Tibial nerve (tissue), 4 donors: ENCODE measurements around the gene ZCWPW2. TPM values are rescaled to one million over a fixed set of nuclear protein-coding genes. Genes with fewer than 3 reads are reported as not detected.
A peak's percentile ranks its signal among the peaks of the same experiment; 100 is the strongest.

Experiments
- DNase-seq, 2 donors: peaks; one replicate each; pipeline ENCODE4 v3.0.0-alpha.2; 2019; ENCODE audit warnings: low spot score in 2 of 2
- H3K27ac ChIP-seq, 4 donors: fragments of 200-600 bp; sonication (generic) in 3 of 4; one replicate each; pipeline ENCODE4 v1.5.1; 2017 to 2019; ENCODE audit warnings: mild to moderate bottlenecking in 1 of 4
- H3K27me3 ChIP-seq, 2 donors: fragments of 200-600 bp; sonication (generic) in 1 of 2; one replicate each; pipeline versions ENCODE4 v1.5.1 to v1.6.0; 2017 to 2019
- H3K36me3 ChIP-seq, 3 donors: fragments of 200-600 bp; sonication (generic); one replicate each; pipeline ENCODE4 v1.5.1; 2018 to 2019
- H3K4me1 ChIP-seq, 4 donors: fragments of 200-600 bp; sonication (generic) in 3 of 4; one replicate each; pipeline ENCODE4 v1.5.1; 2017 to 2019
- H3K4me3 ChIP-seq, 4 donors: fragments of 200-600 bp; sonication (generic) in 3 of 4; one replicate each; pipeline ENCODE4 v1.5.1; 2017 to 2019; ENCODE audit warnings: mild to moderate bottlenecking in 1 of 4, moderate library complexity in 1 of 4
- H3K9me3 ChIP-seq, 4 donors: fragments of 200-600 bp; sonication (generic) in 3 of 4; one replicate each; pipeline ENCODE4 v1.5.1; 2017 to 2019
- EP300 ChIP-seq, 2 donors: sonication (generic); formaldehyde crosslinking; IDR thresholded peaks; one replicate each; pipeline ENCODE4 v1.6.1; 2017; ENCODE audit warnings: antibody characterized with exemption in 2 of 2, mild to moderate bottlenecking in 1 of 2
- POLR2A ChIP-seq, 2 donors: fragments of 450-650 bp; IDR thresholded peaks; one replicate each; pipeline ENCODE4 v1.6.1; 2017; ENCODE audit warnings: antibody characterized with exemption in 2 of 2, mild to moderate bottlenecking in 2 of 2, moderate library complexity in 2 of 2
- WGBS, 2 donors: methylation state at CpG; one replicate each; pipeline ENCODE4 v1.1.5; 2018; 5-methylcytosine and 5-hydroxymethylcytosine counted together
- total RNA-seq, 4 donors: library from RNA; depleted of rRNA; stranded (reverse); fragments of >200 nt; gene quantifications; one replicate each; pipeline ENCODE4 v1.1.0, GENCODE V29; 2016
- TF ChIP-seq, protein P1 (sequence below), 5 experiments: fragments of 200-600 bp in 3 of 5; fragments of 450-650 bp in 2 of 5; sonication (generic) in 3 of 5; IDR thresholded peaks; one replicate each; pipeline ENCODE4 v1.5.1; 2016 to 2019; ENCODE audit warnings: antibody characterized with exemption in 5 of 5, mild to moderate bottlenecking in 3 of 5, moderate library complexity in 2 of 5

ZCWPW2 gene
- total RNA-seq, 4 donors from 2014 or later: 0.39 to 2.7 (median 0.89) TPM

DNA sequence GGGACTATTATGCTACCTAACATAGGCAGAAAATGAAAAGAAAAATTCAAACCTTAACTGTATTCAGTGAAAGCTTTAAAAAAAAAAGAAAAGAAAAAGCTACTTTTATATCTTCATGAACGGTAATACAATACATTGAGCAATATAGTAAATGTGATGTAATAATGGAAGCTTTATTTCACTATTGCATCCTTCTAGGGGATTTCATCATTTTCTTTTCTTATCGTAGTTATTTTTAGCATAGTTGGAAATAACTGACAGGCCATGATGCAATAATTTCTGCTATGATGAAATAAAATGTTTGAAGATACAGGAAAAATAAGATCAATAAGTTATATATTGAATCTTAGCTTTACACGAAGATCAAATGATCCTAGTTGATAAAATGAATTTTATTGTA, 40.3 kb upstream of the ZCWPW2 start:
- WGBS, 2 donors: 66 to 80% methylated on average over 3 of the region's 3 CpGs
- Histone ChIP-seq H3K4me3 (no peak overlapping the region), H3K9me3 (no peaks in the 10 kb centered on the region), H3K36me3 (no peaks in the 10 kb centered on the region), H3K27me3 (no peaks in the 10 kb centered on the region), H3K4me1 (no peaks in the 10 kb centered on the region), H3K27ac (no peak overlapping the region)
- TF ChIP-seq, protein P1, sequence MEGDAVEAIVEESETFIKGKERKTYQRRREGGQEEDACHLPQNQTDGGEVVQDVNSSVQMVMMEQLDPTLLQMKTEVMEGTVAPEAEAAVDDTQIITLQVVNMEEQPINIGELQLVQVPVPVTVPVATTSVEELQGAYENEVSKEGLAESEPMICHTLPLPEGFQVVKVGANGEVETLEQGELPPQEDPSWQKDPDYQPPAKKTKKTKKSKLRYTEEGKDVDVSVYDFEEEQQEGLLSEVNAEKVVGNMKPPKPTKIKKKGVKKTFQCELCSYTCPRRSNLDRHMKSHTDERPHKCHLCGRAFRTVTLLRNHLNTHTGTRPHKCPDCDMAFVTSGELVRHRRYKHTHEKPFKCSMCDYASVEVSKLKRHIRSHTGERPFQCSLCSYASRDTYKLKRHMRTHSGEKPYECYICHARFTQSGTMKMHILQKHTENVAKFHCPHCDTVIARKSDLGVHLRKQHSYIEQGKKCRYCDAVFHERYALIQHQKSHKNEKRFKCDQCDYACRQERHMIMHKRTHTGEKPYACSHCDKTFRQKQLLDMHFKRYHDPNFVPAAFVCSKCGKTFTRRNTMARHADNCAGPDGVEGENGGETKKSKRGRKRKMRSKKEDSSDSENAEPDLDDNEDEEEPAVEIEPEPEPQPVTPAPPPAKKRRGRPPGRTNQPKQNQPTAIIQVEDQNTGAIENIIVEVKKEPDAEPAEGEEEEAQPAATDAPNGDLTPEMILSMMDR (IDR thresholded peaks at IDR 0.05): no peak
- TF ChIP-seq EP300 (IDR thresholded peaks at IDR 0.05): no peak
- TF ChIP-seq POLR2A (IDR thresholded peaks at IDR 0.05): no peak
- no peak for DNase-seq

- Histone ChIP-seq H3K27me3 (no peaks in the 10 kb centered on the region), H3K27ac (no peak overlapping the region), H3K9me3 (no peaks in the 10 kb centered on the region), H3K4me1 (no peaks in the 10 kb centered on the region), H3K4me3 (no peak overlapping the region), H3K36me3 (no peaks in the 10 kb centered on the region)
- DNase-seq: no peak
- 89 to 96% methylated on average over 1 of the region's 1 CpG for whole genome bisulfite sequencing, 2 donors
- TF ChIP-seq EP300 (IDR thresholded peaks at IDR 0.05): no peak
- TF ChIP-seq POLR2A (IDR thresholded peaks at IDR 0.05): no peak
- TF ChIP-seq, protein P1 (IDR thresholded peaks at IDR 0.05): no peak
These were observed 32.8 kb upstream of the ZCWPW2 start for GRCh38 chr3:28315711-28316110.

GRCh38 chr3:28316226-28316625, 32.3 kb upstream of the ZCWPW2 start:
- Histone ChIP-seq H3K9me3 (no peaks in the 10 kb centered on the region), H3K4me1 (no peaks in the 10 kb centered on the region), H3K36me3 (peaks cover 0 to 3% (median 0%) of the 10 kb centered on the region in 3 donors), H3K27me3 (no peaks in the 10 kb centered on the region), H3K27ac (no peak overlapping the region), H3K4me3 (no peak overlapping the region)
- 72 to 77% methylated on average over 2 of the region's 2 CpGs for WGBS, 2 donors
- DNase-seq: no peak
- TF ChIP-seq POLR2A (IDR thresholded peaks at IDR 0.05): no peak
- TF ChIP-seq, protein P1 (IDR thresholded peaks at IDR 0.05): no peak
- no peak for TF ChIP-seq EP300 (IDR thresholded peaks at IDR 0.05)

GRCh38 chr3:28317438-28318022, 31.0 kb upstream of the ZCWPW2 start:
- TF ChIP-seq, protein P1 (IDR thresholded peaks at IDR 0.05): peak in 4 of 5 experiments; percentile 11 to 50 (median 37)
- no peak for TF ChIP-seq EP300 (IDR thresholded peaks at IDR 0.05)
- Histone ChIP-seq H3K36me3 (peaks cover 0 to 16% (median 0%) of the 10 kb centered on the region in 3 donors), H3K27ac (no peak overlapping the region), H3K9me3 (no peaks in the 10 kb centered on the region), H3K27me3 (no peaks in the 10 kb centered on the region), H3K4me1 (no peaks in the 10 kb centered on the region), H3K4me3 (no peak overlapping the region)
- WGBS, 2 donors: 31 to 38% methylated on average over 2 of the region's 2 CpGs
- peak in 1 of 2 donors; percentile 30 for DNase-seq

DNA sequence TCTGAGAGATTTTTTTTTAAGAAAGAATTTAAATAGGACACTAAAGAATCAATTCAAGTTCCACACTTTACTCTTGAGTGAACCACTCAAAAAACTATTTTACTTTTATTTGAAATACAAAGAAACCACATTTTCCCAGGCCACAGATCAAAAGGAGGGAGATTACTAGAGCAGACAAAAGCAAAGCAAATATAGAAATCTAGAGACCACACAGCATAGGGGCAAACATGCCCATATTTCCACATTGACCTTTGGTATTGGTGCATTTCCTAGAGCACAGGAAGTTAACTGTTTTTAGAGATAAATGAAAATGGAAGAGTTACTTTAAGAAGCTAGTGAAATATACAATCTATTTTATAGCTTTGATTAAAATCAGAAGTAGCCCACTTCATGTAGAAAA, 27.5 kb upstream of the ZCWPW2 start:
- no peak for TF ChIP-seq EP300 (IDR thresholded peaks at IDR 0.05)
- no peak for TF ChIP-seq POLR2A (IDR thresholded peaks at IDR 0.05)
- TF ChIP-seq, protein P1 (IDR thresholded peaks at IDR 0.05): no peak
- DNase-seq: no peak

More for the DNA sequence above, 27.5 kb upstream of the ZCWPW2 start:
- H3K4me1 ChIP-seq: no peaks in the 10 kb centered on the region
- peaks cover 0 to 49% (median 0%) of the 10 kb centered on the region in 3 donors for H3K36me3 ChIP-seq
- H3K9me3 ChIP-seq: no peaks in the 10 kb centered on the region
- H3K27ac ChIP-seq: no peak overlapping the region
- H3K27me3 ChIP-seq: no peaks in the 10 kb centered on the region
- no peak overlapping the region for H3K4me3 ChIP-seq
